Endothelial cell of umbilical vein (primary cell): ENCODE results near the gene TECTA. TPM values are rescaled to one million over a fixed set of nuclear protein-coding genes. Genes with fewer than 3 reads are reported as not detected.

Experiments
- BruUV-seq: library from RNA; stranded (reverse); fragments of 400-500 nt; replicated peaks from 2 replicates; lab custom pipeline; 2021; lab: Mats Ljungman, UMichigan
- CTCF ChIA-PET: fragments of 300-600, 350-600 bp; sonication (Branson Sonifier 250); formaldehyde crosslinking; loops from one replicate; lab custom pipeline; 2021; ENCODE audit warnings: antibody characterized with exemption, inconsistent platforms; lab: Charles Lee
- POLR2A ChIA-PET: fragments of 300-600, 350-600 bp; sonication (Branson Sonifier 250); formaldehyde crosslinking; loops from one replicate; lab custom pipeline; 2021; ENCODE audit warnings: antibody characterized with exemption, inconsistent platforms; lab: Charles Lee
- DNase-seq: peaks from one replicate; pipeline ENCODE4 v3.0.0-alpha.2; 2011; ENCODE audit warnings: low read depth, low spot score
- FAIRE-seq: peaks from 2 replicates; lab custom pipeline; 2011; peaks lifted over from hg19 to GRCh38; lab: Jason Lieb, UNC
- H2AFZ ChIP-seq: 2 replicates; pipeline ENCODE4 v1.6.0; 2012; ENCODE audit warnings: low read depth, low read length, control low read depth, inconsistent platforms
- H3K27ac ChIP-seq: 2 replicates; pipeline ENCODE4 v1.5.1; 2011; ENCODE audit warnings: low read depth, mild to moderate bottlenecking, control low read depth, low read length, moderate library complexity; ENCODE audit not compliant: insufficient read depth
- H3K27me3 ChIP-seq, 2 experiments: 2 replicates each; pipeline versions ENCODE4 v1.6.0 to v1.6.1; 2011; ENCODE audit warnings: low read length in 2 of 2, mixed read lengths in 1 of 2; ENCODE audit not compliant: control insufficient read depth in 2 of 2, insufficient read depth in 2 of 2
- H3K36me3 ChIP-seq, 2 experiments: 2 replicates in 1 of 2; 3 replicates in 1 of 2; pipeline ENCODE4 v1.5.1; 2011; ENCODE audit warnings: low read length in 2 of 2, mild to moderate bottlenecking in 1 of 2, moderate library complexity in 1 of 2; ENCODE audit not compliant: control insufficient read depth in 2 of 2, insufficient read depth in 2 of 2; ENCODE audit errors: extremely low read depth in 1 of 2
- H3K4me1 ChIP-seq: 3 replicates; pipeline ENCODE4 v1.5.1; 2011; ENCODE audit warnings: mild to moderate bottlenecking, low read length; ENCODE audit not compliant: control insufficient read depth, insufficient read depth; ENCODE audit errors: extremely low read depth
- H3K4me2 ChIP-seq: 2 replicates; pipeline ENCODE4 v1.6.1; 2011; ENCODE audit warnings: low read length, control low read depth, mixed read lengths; ENCODE audit not compliant: insufficient read depth
- H3K4me3 ChIP-seq, 3 experiments: fragments of 200-600 bp in 1 of 3; sonication (generic), shearing (Covaris generic) in 1 of 3; replicated peaks in 1 of 3; 2 replicates each; pipeline ENCODE4 v1.5.1; 2011 to 2016; ENCODE audit warnings: control low read depth in 3 of 3, low read length in 3 of 3, mild to moderate bottlenecking in 2 of 3, inconsistent platforms in 1 of 3, low read depth in 1 of 3, moderate library complexity in 1 of 3; ENCODE audit not compliant: insufficient read depth in 1 of 3
- H3K79me2 ChIP-seq: 2 replicates; pipeline ENCODE4 v1.6.0; 2012; ENCODE audit warnings: low read length, inconsistent platforms; ENCODE audit not compliant: control insufficient read depth, insufficient read depth
- H3K9ac ChIP-seq: replicated peaks from 2 replicates; pipeline ENCODE3; 2011; ENCODE audit warnings: low read length, control low read depth; ENCODE audit not compliant: insufficient read depth; ENCODE audit errors: extremely low read depth
- H3K9me1 ChIP-seq: replicated peaks from 3 replicates; pipeline ENCODE4 v1.6.0; 2011; ENCODE audit warnings: mild to moderate bottlenecking, low read length; ENCODE audit not compliant: control insufficient read depth, insufficient read depth; ENCODE audit errors: extremely low read depth
- H3K9me3 ChIP-seq: replicated peaks from 2 replicates; pipeline ENCODE4 v1.5.1; 2012; ENCODE audit warnings: low read length, inconsistent platforms; ENCODE audit not compliant: control insufficient read depth, insufficient read depth
- H4K20me1 ChIP-seq: replicated peaks from 2 replicates; pipeline ENCODE3; 2011; ENCODE audit warnings: mild to moderate bottlenecking, low read length; ENCODE audit not compliant: control insufficient read depth, insufficient read depth; ENCODE audit errors: extremely low read depth
- EZH2 ChIP-seq: IDR thresholded peaks from 2 replicates; pipeline ENCODE4 v1.6.1; 2012; ENCODE audit warnings: borderline replicate concordance, low read depth, mild to moderate bottlenecking, moderate library complexity, low read length, inconsistent platforms; ENCODE audit not compliant: severe bottlenecking
- FOS ChIP-seq: IDR thresholded peaks from 2 replicates; pipeline ENCODE4 v1.6.1; 2011; ENCODE audit warnings: mild to moderate bottlenecking, low read length, moderate library complexity, borderline replicate concordance; ENCODE audit not compliant: insufficient read depth
- GATA2 ChIP-seq: IDR thresholded peaks from 2 replicates; pipeline ENCODE4 v1.7.0; 2011; ENCODE audit warnings: low read depth, mild to moderate bottlenecking, moderate library complexity, mixed read lengths, low read length; ENCODE audit not compliant: insufficient read length, insufficient read depth
- JUN ChIP-seq: IDR thresholded peaks from 2 replicates; pipeline ENCODE4 v1.6.1; 2011; ENCODE audit warnings: borderline replicate concordance, low read depth; ENCODE audit not compliant: insufficient read length, insufficient read depth
- MYC ChIP-seq: IDR thresholded peaks from one replicate; pipeline ENCODE4 v1.6.1; 2011; ENCODE audit warnings: mild to moderate bottlenecking, low read depth, low read length
- POLR2A ChIP-seq: IDR thresholded peaks from 2 replicates; pipeline ENCODE4 v1.6.1; 2012; ENCODE audit warnings: low read depth, mild to moderate bottlenecking, control low read depth, low read length
- POLR2AphosphoS5 ChIP-seq: IDR thresholded peaks from 2 replicates; pipeline ENCODE4 v1.6.1; 2012; ENCODE audit warnings: low read depth, mild to moderate bottlenecking, control low read depth, low read length, moderate library complexity; ENCODE audit not compliant: insufficient read depth
- dilution Hi-C: fragments of 300-500 bp; cut with MboI; formaldehyde crosslinking; loops from one replicate; pipeline ENCODE4 v1.15.0; 2019; ENCODE audit warnings: low sequenced_read_pairs; ENCODE audit not compliant: extremely low pct_ligation_motif_present
- intact Hi-C: fragments of 100-400 bp; cut with micrococcal nuclease; formaldehyde crosslinking; loops from one replicate; pipeline ENCODE4 v1.10.0; 2022
- polyA plus RNA-seq, 4 experiments: library from polyadenylated mRNA; depleted of rRNA in 3 of 4; stranded (reverse) in 3 of 4; unstranded in 1 of 4; fragments of >200 nt; gene quantifications; 2 replicates each; pipeline versions ENCODE4 v1.2.1 to v1.2.3, GENCODE V29; 2011 to 2012; ENCODE audit warnings: missing spikeins in 1 of 4
- total RNA-seq: library from RNA; stranded (reverse); gene quantifications from 2 replicates; pipeline ENCODE4 v1.2.3, GENCODE V29; 2021
- TF ChIP-seq, protein P1 (sequence below), 2 donors: IDR thresholded peaks; 1 replicate in 1 of 2; 2 replicates in 1 of 2; pipeline ENCODE4 v1.5.1; 2011; ENCODE audit warnings: low read length in 2 of 2, mild to moderate bottlenecking in 2 of 2, moderate library complexity in 2 of 2, control low read depth in 1 of 2, inconsistent platforms in 1 of 2, low read depth in 1 of 2; ENCODE audit not compliant: insufficient read depth in 1 of 2; ENCODE audit errors: extremely low read depth in 1 of 2
- TF ChIP-seq, protein P2 (sequence below): IDR thresholded peaks from 2 replicates; pipeline ENCODE4 v1.6.1; 2011; ENCODE audit not compliant: insufficient read depth, insufficient read length

Gene TECTA
- total and polyA plus RNA-seq, 2 donors (not counting 3 experiments of a cell fraction or from before 2014, with no cell fraction given), result 0.44 to 0.69 TPM

DNA sequence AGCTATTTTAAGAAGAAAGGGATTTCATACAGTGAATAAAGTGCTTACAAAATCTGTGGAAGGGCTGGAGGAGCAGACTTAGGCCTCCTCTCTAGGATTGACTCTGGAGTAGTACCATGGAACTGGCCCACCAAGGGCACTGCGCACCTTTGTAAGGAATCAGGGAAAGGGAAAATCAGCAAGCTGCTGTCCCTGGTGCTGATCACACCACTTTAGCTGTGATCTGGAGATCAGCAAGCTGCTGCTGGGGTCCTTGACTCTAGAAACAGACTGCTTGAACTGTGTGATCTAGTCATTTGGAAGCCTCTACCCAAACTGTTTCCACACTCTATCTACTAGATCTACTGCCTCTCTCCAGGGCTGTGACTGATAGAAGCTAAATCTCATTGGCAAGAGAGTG lies 18.4 kb upstream of the TECTA start:
- peak; percentile 17 for DNase-seq
- Histone ChIP-seq H3K36me3 (peaks cover 3 to 4% of the 10 kb centered on the region in 2 experiments), H3K4me3 (no peak overlapping the region), H3K27ac (no peak overlapping the region), H3K9ac (no peak overlapping the region), H3K9me1 (no peaks in the 10 kb centered on the region), H2AFZ (no peak overlapping the region), H3K9me3 (no peaks in the 10 kb centered on the region), H3K79me2 (no peaks in the 10 kb centered on the region), H4K20me1 (no peaks in the 10 kb centered on the region), H3K4me1 (no peaks in the 10 kb centered on the region), H3K4me2 (no peak overlapping the region), H3K27me3 (no peaks in the 10 kb centered on the region)
- ChIA-PET POLR2A (no interaction called here), CTCF (interaction anchor here (0.8 kb wide), 1 partner anchor 16 kb away, joined by 3 read pairs; no protein-coding TSS in a partner anchor)
- TF ChIP-seq MYC (no peak), JUN (no peak), POLR2A (no peak), GATA2 (no peak), EZH2 (no peak), FOS (no peak), POLR2AphosphoS5 (no peak)
- TF ChIP-seq, protein P1, sequence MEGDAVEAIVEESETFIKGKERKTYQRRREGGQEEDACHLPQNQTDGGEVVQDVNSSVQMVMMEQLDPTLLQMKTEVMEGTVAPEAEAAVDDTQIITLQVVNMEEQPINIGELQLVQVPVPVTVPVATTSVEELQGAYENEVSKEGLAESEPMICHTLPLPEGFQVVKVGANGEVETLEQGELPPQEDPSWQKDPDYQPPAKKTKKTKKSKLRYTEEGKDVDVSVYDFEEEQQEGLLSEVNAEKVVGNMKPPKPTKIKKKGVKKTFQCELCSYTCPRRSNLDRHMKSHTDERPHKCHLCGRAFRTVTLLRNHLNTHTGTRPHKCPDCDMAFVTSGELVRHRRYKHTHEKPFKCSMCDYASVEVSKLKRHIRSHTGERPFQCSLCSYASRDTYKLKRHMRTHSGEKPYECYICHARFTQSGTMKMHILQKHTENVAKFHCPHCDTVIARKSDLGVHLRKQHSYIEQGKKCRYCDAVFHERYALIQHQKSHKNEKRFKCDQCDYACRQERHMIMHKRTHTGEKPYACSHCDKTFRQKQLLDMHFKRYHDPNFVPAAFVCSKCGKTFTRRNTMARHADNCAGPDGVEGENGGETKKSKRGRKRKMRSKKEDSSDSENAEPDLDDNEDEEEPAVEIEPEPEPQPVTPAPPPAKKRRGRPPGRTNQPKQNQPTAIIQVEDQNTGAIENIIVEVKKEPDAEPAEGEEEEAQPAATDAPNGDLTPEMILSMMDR (IDR thresholded peaks at IDR 0.05; ENCODE audit: extremely low read depth in 1 of 2, insufficient read depth in 1 of 2, low read depth in 1 of 2, low read length in 2 of 2), result no peak
- TF ChIP-seq, protein P2, sequence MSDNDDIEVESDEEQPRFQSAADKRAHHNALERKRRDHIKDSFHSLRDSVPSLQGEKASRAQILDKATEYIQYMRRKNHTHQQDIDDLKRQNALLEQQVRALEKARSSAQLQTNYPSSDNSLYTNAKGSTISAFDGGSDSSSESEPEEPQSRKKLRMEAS, result no peak
- dilution Hi-C loops, result no loop called here
- FAIRE-seq, result peak; percentile 24
- BruUV-seq, result no TSS peak
- intact Hi-C loops, result no loop called here
